GM03348 (cell line): Measurements from ENCODE around the gene ZNF214.
A peak's percentile ranks its signal among the peaks of the same experiment; 100 is the strongest.
"Not testable (repeated sequence)": the region's sequence is repeated elsewhere in the genome, so short reads cannot be mapped to it uniquely, and the experiment has no call there.

ENCODE experiments used
- DNase-seq: peaks from one replicate; pipeline ENCODE4 v3.0.0; 2012; ENCODE audit warnings: low spot score

ZNF214 gene

GRCh38 chr11:6988506-6988905 is 31.6 kb downstream of the ZNF214 start:
- peak; percentile 16 for DNase-seq

- no peak for DNase-seq
Measured at GRCh38 chr11:6986487-6986886, 33.7 kb downstream of the ZNF214 start.

- DNase-seq, result no peak
Measured at GRCh38 chr11:6979365-6979764, 40.8 kb downstream of the ZNF214 start.

- DNase-seq, result not testable (repeated sequence)
Measured at GRCh38 chr11:6969854-6970253, 50.3 kb downstream of the ZNF214 start.

GRCh38 chr11:6968816-6969215 is 51.3 kb downstream of the ZNF214 start:
- peak; percentile 46 for DNase-seq

- DNase-seq, result no peak
Measured at GRCh38 chr11:6962673-6963072, 57.5 kb downstream of the ZNF214 start.

- no peak for DNase-seq
Measured at GRCh38 chr11:6962141-6962540, 58.0 kb downstream of the ZNF214 start.

GRCh38 chr11:6954248-6954647 is 65.9 kb downstream of the ZNF214 start:
- not testable (repeated sequence) for DNase-seq
